Panc1 (cell line): ENCODE measurements around the gene ERGIC1. TPM values are rescaled to one million over a fixed set of nuclear protein-coding genes. Genes with fewer than 3 reads are reported as not detected.

Source experiments
- ATAC-seq: fragments of 200-7000 bp; cut with Tn5 transposase; 2 replicates; pipeline ENCODE4 v1.9.1; 2020; ENCODE audit warnings: mild to moderate bottlenecking, moderate library complexity
- BruUV-seq: library from RNA; stranded (reverse); fragments of 400-500 nt; replicated peaks from 2 replicates; lab custom pipeline; 2021; lab: Mats Ljungman, UMichigan
- CTCF ChIA-PET: fragments of 300-600 bp; sonication (Branson Sonifier 250); formaldehyde crosslinking; loops from one replicate; lab custom pipeline; 2022; ENCODE audit warnings: antibody characterized with exemption; lab: Charles Lee
- POLR2A ChIA-PET: fragments of 300-600 bp; sonication (Branson Sonifier 250); formaldehyde crosslinking; loops from one replicate; lab custom pipeline; 2022; ENCODE audit warnings: antibody characterized with exemption; lab: Charles Lee
- DNase-seq: peaks from one replicate; pipeline ENCODE4 v3.0.0-alpha.2; 2010; ENCODE audit warnings: low read depth, low spot score
- H3K27ac ChIP-seq: 2 replicates; pipeline ENCODE4 v1.5.1; 2011; ENCODE audit warnings: mild to moderate bottlenecking, low read length, inconsistent platforms
- H3K27me3 ChIP-seq: fragments of 200-500 bp; sonication (Bioruptor generic); 2 replicates; pipeline ENCODE4 v1.6.0; 2014; ENCODE audit warnings: low read length, inconsistent platforms; ENCODE audit not compliant: control insufficient read depth, insufficient read depth
- H3K36me3 ChIP-seq: fragments of 200-500 bp; sonication (Bioruptor generic); 2 replicates; pipeline ENCODE4 v1.5.1; 2014; ENCODE audit warnings: inconsistent platforms, mild to moderate bottlenecking, low read length, moderate library complexity; ENCODE audit not compliant: control insufficient read depth, insufficient read depth
- H3K4me1 ChIP-seq: 2 replicates; pipeline ENCODE4 v1.5.1; 2011; ENCODE audit warnings: inconsistent platforms, mild to moderate bottlenecking, low read length, moderate library complexity; ENCODE audit not compliant: control insufficient read depth, insufficient read depth
- H3K4me3 ChIP-seq, 2 experiments: 2 replicates each; pipeline ENCODE4 v1.5.1; 2011 to 2012; ENCODE audit warnings: low read depth in 2 of 2, low read length in 2 of 2, mild to moderate bottlenecking in 2 of 2, inconsistent platforms in 1 of 2, moderate library complexity in 1 of 2
- H3K9me3 ChIP-seq: fragments of 200-500 bp; sonication (Bioruptor generic); 2 replicates; pipeline ENCODE4 v1.5.1; 2014; ENCODE audit warnings: low read depth, mild to moderate bottlenecking, inconsistent platforms, low read length, moderate library complexity; ENCODE audit not compliant: control insufficient read depth, insufficient read depth
- CTCF ChIP-seq: fragments of 450-650 bp; IDR thresholded peaks from 2 replicates; pipeline ENCODE4 v1.5.1; 2017; ENCODE audit warnings: mild to moderate bottlenecking
- POLR2AphosphoS5 ChIP-seq: IDR thresholded peaks from 2 replicates; pipeline ENCODE4 v1.6.1; 2012; ENCODE audit warnings: mild to moderate bottlenecking, low read depth, low read length, moderate library complexity
- REST ChIP-seq, 2 experiments: IDR thresholded peaks; 2 replicates each; pipeline ENCODE4 v1.6.1; 2011 to 2012; ENCODE audit warnings: low read depth in 2 of 2, control low read depth in 1 of 2, low read length in 1 of 2, mild to moderate bottlenecking in 1 of 2, moderate library complexity in 1 of 2; ENCODE audit not compliant: insufficient read depth in 1 of 2
- SIN3A ChIP-seq: IDR thresholded peaks from 2 replicates; pipeline ENCODE4 v1.6.1; 2012; ENCODE audit warnings: low read depth, mild to moderate bottlenecking, low read length, moderate library complexity, borderline replicate concordance; ENCODE audit not compliant: insufficient read depth
- TCF7L2 ChIP-seq: IDR thresholded peaks from 2 replicates; pipeline ENCODE4 v1.6.1; 2011; ENCODE audit warnings: mild to moderate bottlenecking, low read depth, low read length, inconsistent platforms
- in situ Hi-C: cut with HindIII; loops from 2 replicates; pipeline ENCODE4 v1.10.0; 2016; ENCODE audit warnings: low sequenced_read_pairs, low pct_unique_long_range_greater_than_20kb
- intact Hi-C: fragments of 100-400 bp; cut with micrococcal nuclease; formaldehyde crosslinking; loops from one replicate; pipeline ENCODE4 v1.10.0; 2022; ENCODE audit not compliant: unreplicated experiment
- total RNA-seq: library from RNA; stranded (reverse); gene quantifications from one replicate; pipeline ENCODE4 v1.2.1, GENCODE V29; 2021; ENCODE audit not compliant: unreplicated experiment

ERGIC1 gene
- total RNA-seq, 1 experiment from 2014 or later: 206 TPM

- H3K9me3 ChIP-seq: no peaks in the 10 kb centered on the region
- H3K27me3 ChIP-seq: no peaks in the 10 kb centered on the region
- no peak overlapping the region for H3K27ac ChIP-seq
- CTCF ChIA-PET: no interaction called here
- in situ Hi-C loops: no loop called here
- no peaks in the 10 kb centered on the region for H3K4me1 ChIP-seq
- 0 out of 2 replicates have a peak, but pooled peaks have one; percentile 21 for TF ChIP-seq POLR2AphosphoS5
- no peak for TF ChIP-seq CTCF
- no peak for ATAC-seq
- DNase-seq: no peak
- intact Hi-C loops: no loop called here
- no peaks in the 10 kb centered on the region for H3K36me3 ChIP-seq
- POLR2A ChIA-PET: no interaction called here
- no peak overlapping the region for H3K4me3 ChIP-seq
- no TSS peak for BruUV-seq
Measured at GRCh38 chr5:172944741-172945140, 110.7 kb downstream of the ERGIC1 start.

GRCh38 chr5:172945151-172945550 lies 111.1 kb downstream of the ERGIC1 start:
- ATAC-seq: no peak
- in situ Hi-C loops (no loop called here), intact Hi-C loops (no loop called here)
- no peaks in the 10 kb centered on the region for H3K27me3 ChIP-seq
- H3K4me3 ChIP-seq: no peak overlapping the region
- H3K4me1 ChIP-seq: no peaks in the 10 kb centered on the region
- H3K9me3 ChIP-seq: no peaks in the 10 kb centered on the region
- H3K27ac ChIP-seq: no peak overlapping the region
- no peak for TF ChIP-seq REST (IDR thresholded peaks at IDR 0.05; ENCODE audit: insufficient read depth in 1 of 2, low read depth in 2 of 2, low read length in 1 of 2)
- TF ChIP-seq TCF7L2: no peak
- no peak for TF ChIP-seq POLR2AphosphoS5
- no peak for TF ChIP-seq CTCF
- no peak for TF ChIP-seq SIN3A
- H3K36me3 ChIP-seq: no peaks in the 10 kb centered on the region
- no TSS peak for BruUV-seq
- CTCF ChIA-PET: no interaction called here
- DNase-seq: no peak
- POLR2A ChIA-PET: no interaction called here
